ENCODE measurements around the gene ATXN7.

GRCh38 chr3:64046592-64046991, 182.9 kb downstream of the ATXN7 start:
- TF ChIP-seq CTCF (conservative IDR thresholded peaks at IDR 0.05 in 1 of 2, IDR thresholded peaks at IDR 0.05 in 1 of 2; ENCODE audit: low read depth in 1 of 2, low read length in 2 of 2), result no peak
- TF ChIP-seq EZH2 (IDR thresholded peaks at IDR 0.05; ENCODE audit: low read length, missing control alignments), result no peak

All from fibroblast of lung (primary cell).